Measurements from ENCODE around the gene AGO4. TPM values are rescaled to one million over a fixed set of nuclear protein-coding genes. Genes with fewer than 3 reads are reported as not detected.

AGO4 gene
- total and polyA plus RNA-seq, 4 experiments from 2014 or later, result 3.6 to 32.9 (median 21.9) TPM

DNA sequence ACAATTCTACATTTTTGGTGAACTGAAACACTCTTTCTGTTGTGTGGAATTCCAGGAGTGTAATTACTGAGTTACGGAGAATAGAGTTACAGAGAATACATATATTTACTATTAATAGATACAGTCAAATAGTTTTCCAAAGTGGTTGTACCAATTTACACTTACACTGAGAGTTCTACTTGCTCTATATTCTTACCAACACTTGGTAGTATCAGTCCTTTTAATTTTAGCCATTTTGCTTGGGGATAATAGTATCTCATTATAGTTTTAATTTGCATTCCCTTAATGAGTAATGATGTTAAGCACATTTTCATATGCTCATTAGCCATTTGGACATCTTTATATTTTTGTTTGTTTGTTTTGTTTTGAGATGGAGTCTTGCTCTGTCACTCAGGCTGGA, 28.9 kb downstream of the AGO4 start:
- Histone ChIP-seq H3K27me3 (ENCODE audit: insufficient read depth, low read length) (no peaks in the 10 kb centered on the region), H3K4me3 (ENCODE audit: low read length in 2 of 2) (no peak overlapping the region), H3K9me3 (ENCODE audit: control insufficient read depth in 1 of 2, low read length in 2 of 2) (no peaks in the 10 kb centered on the region), H3K4me1 (ENCODE audit: insufficient read depth, low read length) (no peaks in the 10 kb centered on the region), H3K36me3 (ENCODE audit: insufficient read depth, low read length) (peaks cover 29% of the 10 kb centered on the region), H3K27ac (ENCODE audit: low read depth, low read length) (no peak overlapping the region)
- intact Hi-C loops (cut with micrococcal nuclease), result no loop called here
- ChIA-PET CTCF (ENCODE audit: partially characterized antibody) (no interaction called here), POLR2A (ENCODE audit: partially characterized antibody) (no interaction called here)
- Mint-ChIP-seq H3K4me3 (no peak overlapping the region), H3K27me3 (no peaks in the 10 kb centered on the region), H3K36me3 (peaks cover 67 to 68% of the 10 kb centered on the region in 2 donors), H3K9me3 (no peaks in the 10 kb centered on the region), H3K27ac (no peak overlapping the region), H3K4me1 (no peaks in the 10 kb centered on the region)
- no peak for DNase-seq

DNA sequence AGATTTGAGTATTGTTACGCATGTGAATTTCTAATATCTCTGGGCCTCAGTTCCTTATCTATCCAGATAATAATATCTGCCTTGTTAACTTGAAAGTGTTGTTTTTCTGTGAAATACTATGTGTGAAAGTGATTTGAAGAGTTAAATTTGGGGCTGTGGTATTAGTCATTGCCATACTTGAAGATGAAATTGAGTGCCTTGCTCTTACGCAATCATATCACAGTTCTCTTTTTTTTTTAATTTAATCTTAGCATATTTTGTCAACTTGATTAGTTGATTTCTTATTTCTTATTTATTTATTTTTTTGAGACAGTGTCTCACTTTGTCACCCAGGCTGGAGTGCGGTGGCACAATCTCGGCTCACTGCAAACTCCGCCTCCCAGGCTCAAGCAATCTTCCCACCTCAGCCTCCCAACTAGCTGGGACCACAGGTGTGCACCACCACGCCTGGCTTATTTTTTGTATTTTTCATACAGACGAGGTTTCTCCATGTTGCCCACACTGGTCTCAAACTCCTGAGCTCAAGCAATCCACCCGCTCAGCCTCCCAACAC, 31.0 kb downstream of the AGO4 start:
- Histone ChIP-seq H3K27ac (ENCODE audit: low read depth, low read length) (no peak overlapping the region), H3K4me3 (ENCODE audit: low read length in 2 of 2) (no peak overlapping the region), H3K36me3 (ENCODE audit: insufficient read depth, low read length) (peaks cover 38% of the 10 kb centered on the region), H3K9me3 (ENCODE audit: control insufficient read depth in 1 of 2, low read length in 2 of 2) (no peaks in the 10 kb centered on the region), H3K4me1 (ENCODE audit: insufficient read depth, low read length) (no peaks in the 10 kb centered on the region), H3K27me3 (ENCODE audit: insufficient read depth, low read length) (no peaks in the 10 kb centered on the region)
- no peaks in the 10 kb centered on the region for H3K27me3 Mint-ChIP-seq
- H3K4me1 Mint-ChIP-seq, result no peaks in the 10 kb centered on the region
- CTCF ChIA-PET (ENCODE audit: partially characterized antibody), result no interaction called here
- intact Hi-C loops (cut with micrococcal nuclease), result no loop called here
- H3K4me3 Mint-ChIP-seq, result no peak overlapping the region
- POLR2A ChIA-PET (ENCODE audit: partially characterized antibody), result no interaction called here
- no peak for DNase-seq
- no peak overlapping the region for H3K27ac Mint-ChIP-seq
- no peaks in the 10 kb centered on the region for H3K9me3 Mint-ChIP-seq
- peaks cover 68 to 69% of the 10 kb centered on the region in 2 donors for H3K36me3 Mint-ChIP-seq

- no peaks in the 10 kb centered on the region for H3K27me3 Mint-ChIP-seq
- peaks cover 22% of the 10 kb centered on the region for H3K36me3 ChIP-seq (ENCODE audit: insufficient read depth, low read length)
- no peak overlapping the region for H3K4me3 Mint-ChIP-seq
- H3K27ac Mint-ChIP-seq, result no peak overlapping the region
- ChIA-PET CTCF (ENCODE audit: partially characterized antibody) (interaction anchor here (0.7 to 0.8 kb wide), 2 partner anchors 11 kb away, joined by 3 to 4 read pairs; no protein-coding TSS in a partner anchor), POLR2A (ENCODE audit: partially characterized antibody) (no interaction called here)
- no peaks in the 10 kb centered on the region for H3K27me3 ChIP-seq (ENCODE audit: insufficient read depth, low read length)
- H3K27ac ChIP-seq (ENCODE audit: low read depth, low read length), result no peak overlapping the region
- no peak overlapping the region for H3K4me3 ChIP-seq (ENCODE audit: low read length in 2 of 2)
- no peaks in the 10 kb centered on the region for H3K4me1 ChIP-seq (ENCODE audit: insufficient read depth, low read length)
- intact Hi-C loops (cut with micrococcal nuclease), result no loop called here
- H3K36me3 Mint-ChIP-seq, result peaks cover 44 to 51% of the 10 kb centered on the region in 2 donors
- H3K4me1 Mint-ChIP-seq, result no peaks in the 10 kb centered on the region
- no peaks in the 10 kb centered on the region for H3K9me3 ChIP-seq (ENCODE audit: control insufficient read depth in 1 of 2, low read length in 2 of 2)
- no peaks in the 10 kb centered on the region for H3K9me3 Mint-ChIP-seq
- no peak for DNase-seq
Observed at GRCh38 chr1:35844826-35845225, 37.0 kb downstream of the AGO4 start.

- H3K9me3 Mint-ChIP-seq, result no peaks in the 10 kb centered on the region
Observed at GRCh38 chr1:35845766-35846165, 38.0 kb downstream of the AGO4 start.

DNA sequence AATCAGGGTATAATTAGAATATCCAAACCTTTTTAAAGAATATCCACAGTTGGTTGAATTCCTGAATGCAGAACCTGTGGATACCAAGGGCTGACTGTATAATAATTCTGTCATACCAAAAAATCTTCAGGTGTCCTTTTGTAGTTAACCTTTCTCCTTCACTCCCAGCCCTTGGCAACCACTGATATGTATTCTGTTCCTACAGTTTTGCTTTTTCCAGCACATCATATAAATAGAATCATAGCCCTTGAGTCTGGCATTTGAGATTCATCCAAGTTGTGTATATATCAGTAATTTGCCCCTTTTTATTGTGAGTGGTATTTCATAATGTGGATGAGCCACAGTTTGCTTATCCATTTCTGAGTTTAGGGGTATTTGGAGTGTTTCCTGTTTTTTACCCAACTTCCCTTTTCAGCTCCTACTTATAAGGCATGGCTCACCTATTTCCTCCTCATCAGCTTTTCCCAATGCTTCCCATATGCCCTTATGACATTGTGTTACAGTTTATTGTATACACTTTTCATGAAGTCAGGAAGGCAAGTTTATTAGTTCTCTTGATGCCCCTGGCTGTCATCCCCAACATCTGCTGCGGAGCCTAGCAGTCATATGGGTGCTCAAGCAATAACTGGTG, 40.2 kb downstream of the AGO4 start:
- POLR2A ChIA-PET (ENCODE audit: partially characterized antibody), result no interaction called here

More at GRCh38 chr1:35845766-35846165, 38.0 kb downstream of the AGO4 start:
- peak overlapping the region in 1 of 7 donors; percentile 16 for H3K27ac Mint-ChIP-seq
- Histone ChIP-seq H3K36me3 (ENCODE audit: insufficient read depth, low read length) (peaks cover 22% of the 10 kb centered on the region), H3K4me1 (ENCODE audit: insufficient read depth, low read length) (no peaks in the 10 kb centered on the region), H3K27ac (ENCODE audit: low read depth, low read length) (no peak overlapping the region), H3K4me3 (ENCODE audit: low read length in 2 of 2) (no peak overlapping the region), H3K27me3 (ENCODE audit: insufficient read depth, low read length) (no peaks in the 10 kb centered on the region), H3K9me3 (ENCODE audit: control insufficient read depth in 1 of 2, low read length in 2 of 2) (no peaks in the 10 kb centered on the region)
- intact Hi-C loops (cut with micrococcal nuclease), result no loop called here
- H3K27me3 Mint-ChIP-seq, result no peaks in the 10 kb centered on the region
- H3K36me3 Mint-ChIP-seq, result peaks cover 49 to 58% of the 10 kb centered on the region in 2 donors
- DNase-seq, result no peak
- H3K4me3 Mint-ChIP-seq, result no peak overlapping the region
- no peaks in the 10 kb centered on the region for H3K4me1 Mint-ChIP-seq
- ChIA-PET POLR2A (ENCODE audit: partially characterized antibody) (no interaction called here), CTCF (ENCODE audit: partially characterized antibody) (no interaction called here)

GRCh38 chr1:35850051-35850450, 42.2 kb downstream of the AGO4 start:
- H3K4me1 ChIP-seq (ENCODE audit: insufficient read depth, low read length), result no peaks in the 10 kb centered on the region
- no peak for DNase-seq
- no peaks in the 10 kb centered on the region for H3K27me3 ChIP-seq (ENCODE audit: insufficient read depth, low read length)
- ChIA-PET CTCF (ENCODE audit: partially characterized antibody) (no interaction called here), POLR2A (ENCODE audit: partially characterized antibody) (no interaction called here)
- H3K4me1 Mint-ChIP-seq, result no peaks in the 10 kb centered on the region
- H3K36me3 ChIP-seq (ENCODE audit: insufficient read depth, low read length), result peaks cover 34% of the 10 kb centered on the region
- no peak overlapping the region for H3K27ac ChIP-seq (ENCODE audit: low read depth, low read length)
- H3K36me3 Mint-ChIP-seq, result peaks cover 51 to 60% of the 10 kb centered on the region in 2 donors
- no peaks in the 10 kb centered on the region for H3K27me3 Mint-ChIP-seq
- no peaks in the 10 kb centered on the region for H3K9me3 Mint-ChIP-seq
- no peak overlapping the region for H3K4me3 ChIP-seq (ENCODE audit: low read length in 2 of 2)
- H3K4me3 Mint-ChIP-seq, result no peak overlapping the region
- no peaks in the 10 kb centered on the region for H3K9me3 ChIP-seq (ENCODE audit: control insufficient read depth in 1 of 2, low read length in 2 of 2)
- H3K27ac Mint-ChIP-seq, result no peak overlapping the region
- intact Hi-C loops (cut with micrococcal nuclease), result no loop called here

More for the DNA sequence above, 40.2 kb downstream of the AGO4 start:
- Mint-ChIP-seq H3K36me3 (peaks cover 43 to 55% of the 10 kb centered on the region in 2 donors), H3K4me1 (no peaks in the 10 kb centered on the region), H3K4me3 (no peak overlapping the region), H3K27ac (peak overlapping the region in 1 of 7 donors; percentile 22), H3K27me3 (no peaks in the 10 kb centered on the region), H3K9me3 (no peaks in the 10 kb centered on the region)
- DNase-seq, result no peak
- CTCF ChIA-PET (ENCODE audit: partially characterized antibody), result no interaction called here
- Histone ChIP-seq H3K4me3 (ENCODE audit: low read length in 2 of 2) (no peak overlapping the region), H3K4me1 (ENCODE audit: insufficient read depth, low read length) (no peaks in the 10 kb centered on the region), H3K9me3 (ENCODE audit: control insufficient read depth in 1 of 2, low read length in 2 of 2) (no peaks in the 10 kb centered on the region), H3K36me3 (ENCODE audit: insufficient read depth, low read length) (peaks cover 25% of the 10 kb centered on the region), H3K27ac (ENCODE audit: low read depth, low read length) (no peak overlapping the region), H3K27me3 (ENCODE audit: insufficient read depth, low read length) (no peaks in the 10 kb centered on the region)
- intact Hi-C loops (cut with micrococcal nuclease), result no loop called here

- Mint-ChIP-seq H3K9me3 (no peaks in the 10 kb centered on the region), H3K4me3 (no peak overlapping the region), H3K27ac (no peak overlapping the region), H3K36me3 (peaks cover 49 to 61% of the 10 kb centered on the region in 2 donors), H3K4me1 (no peaks in the 10 kb centered on the region), H3K27me3 (no peaks in the 10 kb centered on the region)
- CTCF ChIA-PET (ENCODE audit: partially characterized antibody), result no interaction called here
- intact Hi-C loops (cut with micrococcal nuclease), result no loop called here
- Histone ChIP-seq H3K27me3 (ENCODE audit: insufficient read depth, low read length) (no peaks in the 10 kb centered on the region), H3K9me3 (ENCODE audit: control insufficient read depth in 1 of 2, low read length in 2 of 2) (no peaks in the 10 kb centered on the region), H3K4me1 (ENCODE audit: insufficient read depth, low read length) (no peaks in the 10 kb centered on the region), H3K36me3 (ENCODE audit: insufficient read depth, low read length) (peaks cover 34% of the 10 kb centered on the region), H3K27ac (ENCODE audit: low read depth, low read length) (no peak overlapping the region), H3K4me3 (ENCODE audit: low read length in 2 of 2) (no peak overlapping the region)
- POLR2A ChIA-PET (ENCODE audit: partially characterized antibody), result no interaction called here
- no peak for DNase-seq
Observed at GRCh38 chr1:35850716-35851115, 42.9 kb downstream of the AGO4 start.

Data from CD4-positive, alpha-beta memory T cell (primary cell).